Activated T-cell treated with anti-CD3 and anti-CD28 coated beads, Interleukin-2, amount 50 U/mL, for 24 hours (primary cell): ENCODE measurements around the gene TGFB1.

Experiments
- DNase-seq: peaks from one replicate; pipeline ENCODE4 v3.0.0-alpha.2; 2020
- H3K27ac Mint-ChIP-seq: 2 replicates; pipeline ENCODE4 v1.8.0; 2020; ENCODE audit warnings: mild to moderate bottlenecking, mixed read lengths
- H3K27me3 Mint-ChIP-seq: 2 replicates; pipeline ENCODE4 v1.8.0; 2020; ENCODE audit warnings: mixed read lengths
- H3K36me3 Mint-ChIP-seq: 2 replicates; pipeline ENCODE4 v1.8.0; 2020; ENCODE audit warnings: low read depth, mixed read lengths
- H3K4me1 Mint-ChIP-seq: 2 replicates; pipeline ENCODE4 v1.8.0; 2020; ENCODE audit warnings: low read depth, mixed read lengths
- H3K4me3 Mint-ChIP-seq: 2 replicates; pipeline ENCODE4 v1.8.0; 2020; ENCODE audit warnings: mild to moderate bottlenecking, moderate library complexity, mixed read lengths
- H3K9me3 Mint-ChIP-seq: 2 replicates; pipeline ENCODE4 v1.8.0; 2020; ENCODE audit warnings: mixed read lengths

TGFB1 gene

DNA sequence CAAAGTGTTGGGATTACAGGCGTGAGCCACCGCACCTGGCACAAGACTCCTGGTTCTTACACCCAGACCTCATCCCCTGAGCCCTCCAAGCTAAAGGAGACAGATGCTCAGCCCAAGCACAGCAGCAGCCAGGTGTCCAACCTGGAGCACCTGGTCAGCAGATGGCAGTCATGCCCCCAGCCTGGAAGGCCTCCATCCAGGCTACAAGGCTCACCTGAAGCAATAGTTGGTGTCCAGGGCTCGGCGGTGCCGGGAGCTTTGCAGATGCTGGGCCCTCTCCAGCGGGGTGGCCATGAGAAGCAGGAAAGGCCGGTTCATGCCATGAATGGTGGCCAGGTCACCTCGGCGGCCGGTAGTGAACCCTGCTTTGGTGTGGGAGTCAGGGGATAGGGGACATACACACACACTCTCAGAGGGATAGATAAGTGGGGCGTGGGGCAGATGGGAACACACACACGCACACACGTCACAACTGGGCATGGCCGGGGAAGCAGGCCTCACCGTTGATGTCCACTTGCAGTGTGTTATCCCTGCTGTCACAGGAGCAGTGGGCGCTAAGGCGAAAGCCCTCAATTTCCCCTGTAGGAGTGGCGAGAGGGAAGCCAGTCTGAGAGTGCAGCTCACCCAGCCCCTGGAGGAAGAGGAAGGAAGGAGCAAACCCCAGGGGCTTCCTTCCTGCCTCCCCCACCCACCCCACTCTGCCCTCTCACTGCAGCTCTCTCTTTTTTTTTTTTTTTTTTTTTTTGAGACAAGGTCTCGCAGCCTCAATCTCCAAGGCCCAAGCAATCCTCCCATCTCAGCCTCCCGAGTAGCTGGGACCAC lies 11.8 kb downstream of the TGFB1 start:
- Mint-ChIP-seq H3K27ac (peak overlapping the region; percentile 73), H3K4me3 (no peak overlapping the region), H3K27me3 (no peaks in the 10 kb centered on the region), H3K9me3 (no peaks in the 10 kb centered on the region), H3K36me3 (peaks cover 94% of the 10 kb centered on the region), H3K4me1 (peaks cover 43% of the 10 kb centered on the region)
- peak; percentile 33 for DNase-seq

DNA sequence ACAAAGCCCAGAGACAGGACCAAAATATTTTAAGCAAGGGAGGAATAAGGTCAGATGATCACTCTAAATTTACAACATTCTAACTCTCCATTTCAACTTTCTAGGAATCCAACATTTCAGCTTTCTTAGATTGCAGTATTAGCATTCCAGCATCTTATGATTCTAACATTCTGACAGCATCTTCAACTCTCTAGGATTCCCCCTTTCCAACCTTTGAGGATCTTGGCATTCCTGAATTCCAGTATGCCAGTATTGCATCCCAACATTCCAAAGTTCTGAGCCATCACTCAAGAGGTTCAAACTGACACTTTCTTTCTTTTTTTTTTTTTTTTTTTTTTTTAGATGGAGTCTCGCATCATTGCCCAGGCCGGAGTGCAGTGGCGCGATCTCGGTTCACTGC lies 13.8 kb downstream of the TGFB1 start:
- H3K4me3 Mint-ChIP-seq: no peak overlapping the region
- H3K9me3 Mint-ChIP-seq: no peaks in the 10 kb centered on the region
- H3K27me3 Mint-ChIP-seq: no peaks in the 10 kb centered on the region
- peaks cover 45% of the 10 kb centered on the region for H3K4me1 Mint-ChIP-seq
- DNase-seq: no peak
- peaks cover 94% of the 10 kb centered on the region for H3K36me3 Mint-ChIP-seq
- no peak overlapping the region for H3K27ac Mint-ChIP-seq

DNA sequence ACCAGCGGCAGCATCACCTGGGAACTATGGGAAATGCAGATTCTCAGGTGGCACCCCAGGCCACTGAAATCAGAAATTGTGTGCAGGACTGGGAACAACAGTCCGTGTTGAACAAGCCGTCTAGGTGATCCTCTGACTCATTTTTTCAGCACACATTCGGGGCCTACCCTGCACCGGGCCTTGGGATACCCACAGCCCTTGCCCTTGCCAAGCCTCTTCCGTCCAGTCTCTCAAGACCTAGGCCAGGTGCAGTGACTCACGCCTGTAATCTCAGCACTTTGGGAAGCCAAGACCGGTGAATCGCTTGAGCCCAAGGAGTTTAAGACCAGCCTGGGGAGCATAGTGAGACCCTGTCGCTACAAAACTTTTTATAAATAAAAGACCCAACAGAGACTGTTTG lies 18.3 kb downstream of the TGFB1 start:
- DNase-seq: no peak
- H3K4me3 Mint-ChIP-seq: no peak overlapping the region
- H3K36me3 Mint-ChIP-seq: peaks cover 89% of the 10 kb centered on the region
- no peaks in the 10 kb centered on the region for H3K9me3 Mint-ChIP-seq
- no peaks in the 10 kb centered on the region for H3K27me3 Mint-ChIP-seq
- peaks cover 40% of the 10 kb centered on the region for H3K4me1 Mint-ChIP-seq
- H3K27ac Mint-ChIP-seq: peak overlapping the region; percentile 71

DNA sequence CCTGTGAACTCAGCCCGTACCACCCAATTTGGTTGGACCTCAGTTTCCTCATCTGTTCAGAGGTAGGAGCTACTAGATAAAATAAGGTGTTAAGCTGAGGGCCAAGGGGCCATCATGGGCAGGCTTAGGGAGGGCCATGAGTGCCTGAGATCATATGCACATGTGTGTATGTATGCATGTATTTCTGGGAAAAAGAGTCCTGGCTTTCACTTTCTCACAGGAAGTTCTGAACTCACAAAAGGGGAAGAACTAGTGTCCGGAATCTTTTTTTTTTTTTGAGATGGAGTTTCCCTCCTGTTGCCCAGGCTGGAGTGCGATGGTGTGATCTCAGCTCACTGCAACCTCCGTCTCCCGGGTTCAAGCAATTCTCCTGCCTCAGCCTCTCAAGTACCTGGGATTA lies 18.9 kb downstream of the TGFB1 start:
- Mint-ChIP-seq H3K36me3 (peaks cover 86% of the 10 kb centered on the region), H3K27ac (peak overlapping the region; percentile 80), H3K4me3 (no peak overlapping the region), H3K27me3 (no peaks in the 10 kb centered on the region), H3K9me3 (no peaks in the 10 kb centered on the region), H3K4me1 (peaks cover 43% of the 10 kb centered on the region)
- DNase-seq: no peak

DNA sequence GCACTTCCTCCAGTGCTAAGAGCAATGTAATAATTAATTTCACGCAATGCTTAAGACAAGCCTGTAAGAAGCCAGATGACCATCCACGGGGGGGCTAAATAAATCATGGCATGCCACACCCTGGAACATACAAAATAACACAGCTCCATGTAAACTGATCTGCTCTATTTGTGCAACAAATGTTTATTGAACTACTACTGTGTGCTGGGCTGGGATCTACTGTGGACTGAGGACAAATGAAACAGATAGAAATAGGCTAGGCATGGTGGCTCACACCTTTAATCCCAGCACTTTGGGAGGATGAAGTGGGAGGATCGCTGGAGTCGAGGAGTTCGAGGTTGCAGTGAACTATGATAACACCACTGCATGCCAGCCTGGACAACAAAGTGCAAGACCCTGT lies 21.3 kb downstream of the TGFB1 start:
- Mint-ChIP-seq H3K9me3 (no peaks in the 10 kb centered on the region), H3K27me3 (no peaks in the 10 kb centered on the region), H3K4me1 (peaks cover 55% of the 10 kb centered on the region), H3K27ac (peak overlapping the region; percentile 39), H3K4me3 (no peak overlapping the region), H3K36me3 (peaks cover 80% of the 10 kb centered on the region)
- no peak for DNase-seq

DNA sequence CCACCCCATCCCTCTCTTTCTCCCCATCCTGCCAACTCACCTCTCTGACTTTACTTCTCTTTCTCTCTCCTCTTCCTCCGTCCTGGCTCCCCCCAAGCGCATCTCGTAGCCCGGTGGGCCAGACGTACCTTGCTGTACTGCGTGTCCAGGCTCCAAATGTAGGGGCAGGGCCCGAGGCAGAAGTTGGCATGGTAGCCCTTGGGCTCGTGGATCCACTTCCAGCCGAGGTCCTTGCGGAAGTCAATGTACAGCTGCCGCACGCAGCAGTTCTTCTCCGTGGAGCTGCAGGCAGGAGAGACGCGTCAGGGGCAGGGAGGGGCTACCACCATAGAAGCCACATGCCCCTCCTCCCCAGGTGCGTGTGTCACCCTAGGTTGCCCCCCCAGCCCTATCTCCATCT lies 21.7 kb downstream of the TGFB1 start:
- H3K27me3 Mint-ChIP-seq: no peaks in the 10 kb centered on the region
- H3K27ac Mint-ChIP-seq: peak overlapping the region; percentile 39
- no peak overlapping the region for H3K4me3 Mint-ChIP-seq
- H3K9me3 Mint-ChIP-seq: no peaks in the 10 kb centered on the region
- peaks cover 57% of the 10 kb centered on the region for H3K4me1 Mint-ChIP-seq
- H3K36me3 Mint-ChIP-seq: peaks cover 78% of the 10 kb centered on the region
- DNase-seq: no peak

DNA sequence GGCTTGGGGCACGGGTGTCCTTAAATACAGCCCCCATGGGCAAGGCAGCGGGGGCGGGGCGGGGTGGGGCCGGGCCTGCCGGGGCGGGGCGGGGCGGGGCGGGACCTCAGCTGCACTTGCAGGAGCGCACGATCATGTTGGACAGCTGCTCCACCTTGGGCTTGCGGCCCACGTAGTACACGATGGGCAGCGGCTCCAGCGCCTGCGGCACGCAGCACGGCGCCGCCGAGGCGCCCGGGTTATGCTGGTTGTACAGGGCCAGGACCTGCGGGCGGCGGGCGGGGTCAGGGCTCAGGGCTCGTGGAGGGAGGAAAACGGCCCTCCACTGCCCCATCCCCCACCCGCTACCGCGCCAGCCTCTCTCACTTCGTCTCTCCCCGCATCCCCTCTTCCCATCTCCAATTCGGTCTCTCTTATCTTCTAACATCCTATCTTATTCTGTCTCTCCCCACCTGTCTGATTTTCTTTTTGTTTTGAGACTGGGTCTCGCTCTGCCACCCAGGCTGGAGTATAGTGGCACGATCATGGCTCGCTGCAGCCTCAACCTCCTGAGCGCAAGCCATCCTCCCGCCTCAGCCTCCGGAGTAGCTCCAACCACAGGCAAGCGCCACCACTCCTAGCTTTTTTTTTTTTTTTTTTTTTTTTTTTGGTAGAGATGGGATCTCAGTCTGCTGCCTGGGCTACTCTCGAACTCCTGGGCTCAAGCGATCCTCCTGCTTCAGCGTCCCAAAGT lies 22.6 kb downstream of the TGFB1 start:
- H3K9me3 Mint-ChIP-seq: no peaks in the 10 kb centered on the region
- H3K27ac Mint-ChIP-seq: peak overlapping the region; percentile 39
- H3K36me3 Mint-ChIP-seq: peaks cover 80% of the 10 kb centered on the region
- no peaks in the 10 kb centered on the region for H3K27me3 Mint-ChIP-seq
- DNase-seq: no peak
- peaks cover 64% of the 10 kb centered on the region for H3K4me1 Mint-ChIP-seq
- no peak overlapping the region for H3K4me3 Mint-ChIP-seq

DNA sequence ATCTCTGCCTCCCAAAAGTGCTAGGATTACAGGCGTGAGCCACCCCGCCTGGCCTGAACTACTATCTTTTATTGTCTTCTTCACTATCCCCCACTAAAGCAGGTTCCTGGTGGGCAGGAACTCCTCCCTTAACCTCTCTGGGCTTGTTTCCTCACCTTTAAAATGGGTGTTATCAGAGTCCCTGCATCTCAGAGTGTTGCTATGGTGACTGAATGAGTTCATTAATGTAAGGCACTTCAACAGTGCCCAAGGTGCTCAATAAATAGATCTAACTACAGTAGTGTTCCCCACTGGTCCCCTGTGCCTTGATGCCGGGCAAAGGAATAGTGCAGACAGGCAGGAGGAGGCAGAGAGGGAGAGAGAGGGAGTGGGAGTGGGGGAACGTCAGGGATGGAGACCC lies 23.2 kb downstream of the TGFB1 start:
- Mint-ChIP-seq H3K9me3 (no peaks in the 10 kb centered on the region), H3K4me3 (no peak overlapping the region), H3K4me1 (peaks cover 65% of the 10 kb centered on the region), H3K27ac (peak overlapping the region; percentile 31), H3K36me3 (peaks cover 76% of the 10 kb centered on the region), H3K27me3 (no peaks in the 10 kb centered on the region)
- DNase-seq: no peak

DNA sequence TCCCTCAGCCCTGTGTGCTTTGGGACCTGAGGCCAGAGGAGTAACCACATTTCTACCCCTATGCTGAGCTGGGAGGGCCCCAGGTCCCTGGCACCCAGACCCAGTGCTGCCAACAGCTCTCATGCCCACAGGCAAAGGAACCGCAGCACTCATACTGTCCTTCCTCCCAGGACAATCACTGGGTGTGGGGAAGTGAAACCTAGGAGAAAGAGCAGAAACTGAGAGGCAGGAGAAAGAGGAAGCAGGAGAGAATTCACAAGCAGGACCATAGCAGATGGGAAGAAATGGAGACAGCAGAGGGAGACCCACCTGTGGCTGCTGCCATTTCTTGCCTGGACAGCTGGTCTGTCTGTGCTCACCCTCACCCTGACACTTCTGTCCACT lies 24.9 kb downstream of the TGFB1 start:
- H3K36me3 Mint-ChIP-seq: peaks cover 73% of the 10 kb centered on the region
- no peaks in the 10 kb centered on the region for H3K9me3 Mint-ChIP-seq
- H3K27me3 Mint-ChIP-seq: no peaks in the 10 kb centered on the region
- H3K4me3 Mint-ChIP-seq: peak overlapping the region; percentile 77
- H3K4me1 Mint-ChIP-seq: peaks cover 72% of the 10 kb centered on the region
- H3K27ac Mint-ChIP-seq: peak overlapping the region; percentile 99
- no peak for DNase-seq

DNA sequence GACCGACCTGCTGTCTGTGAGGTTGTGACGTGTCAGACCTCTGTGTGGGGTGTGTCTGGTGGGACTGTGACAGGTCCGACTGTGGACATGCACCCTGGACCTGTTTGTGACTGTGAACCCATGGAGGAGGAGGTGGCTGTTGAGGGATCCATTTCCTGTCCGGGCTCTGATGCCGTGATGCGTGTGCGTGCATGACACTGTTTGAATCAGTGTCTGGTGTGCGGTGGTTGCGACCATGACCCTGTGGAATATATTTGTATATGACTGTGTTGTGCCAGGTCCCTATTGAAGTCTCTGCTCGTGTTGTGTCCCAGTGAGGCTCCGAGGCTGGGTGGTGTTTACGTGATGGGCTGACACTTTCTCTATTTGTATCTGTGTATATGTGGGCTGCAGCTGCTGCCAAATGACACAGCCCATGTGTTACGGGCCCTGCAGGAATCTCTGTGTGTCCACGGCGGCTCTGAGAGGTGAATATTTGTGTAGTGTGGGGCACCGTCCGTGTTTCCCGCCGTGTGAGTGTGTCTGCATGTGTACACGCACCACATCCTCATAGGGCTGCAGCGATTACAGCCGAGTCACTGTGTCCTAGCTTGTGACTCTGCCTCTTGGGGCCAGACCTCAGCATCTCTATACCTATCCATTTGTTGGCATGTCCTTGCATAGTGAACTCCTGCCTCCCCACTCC lies 25.4 kb downstream of the TGFB1 start:
- no peak for DNase-seq
- peaks cover 70% of the 10 kb centered on the region for H3K36me3 Mint-ChIP-seq
- H3K4me3 Mint-ChIP-seq: peak overlapping the region; percentile 77
- H3K27ac Mint-ChIP-seq: peak overlapping the region; percentile 99
- no peaks in the 10 kb centered on the region for H3K27me3 Mint-ChIP-seq
- peaks cover 71% of the 10 kb centered on the region for H3K4me1 Mint-ChIP-seq
- no peaks in the 10 kb centered on the region for H3K9me3 Mint-ChIP-seq

DNA sequence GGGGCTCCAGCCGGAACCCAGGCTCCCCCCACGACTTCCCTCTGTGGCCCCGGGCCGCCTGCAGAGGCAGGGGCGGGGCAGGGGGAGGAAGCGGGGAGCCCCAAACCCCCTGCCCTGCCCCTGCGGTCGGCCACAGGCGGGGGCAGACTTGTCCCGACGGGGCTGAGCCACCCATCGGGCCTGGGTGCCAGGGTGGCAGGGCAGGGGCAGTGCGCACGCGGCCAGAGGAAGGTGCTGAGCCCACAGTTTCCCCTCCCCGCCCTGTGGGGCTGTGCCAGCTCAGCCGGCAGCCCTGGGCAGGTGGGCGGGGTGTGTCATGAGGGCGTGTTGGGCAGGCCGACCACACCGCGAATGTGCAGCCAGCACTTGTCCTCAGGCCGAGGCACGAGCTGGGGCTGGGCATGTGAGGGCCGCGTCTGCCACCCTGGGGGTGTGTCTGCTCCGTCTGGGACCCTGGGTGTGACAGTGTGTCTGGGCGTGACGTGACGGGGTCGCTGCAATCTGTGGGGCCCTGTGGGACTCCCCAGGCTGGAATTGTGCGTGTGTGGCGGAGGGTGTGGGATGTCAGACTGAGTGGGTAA lies 26.1 kb downstream of the TGFB1 start:
- Mint-ChIP-seq H3K27me3 (no peaks in the 10 kb centered on the region), H3K4me1 (peaks cover 75% of the 10 kb centered on the region), H3K27ac (peak overlapping the region; percentile 99), H3K9me3 (no peaks in the 10 kb centered on the region), H3K36me3 (peaks cover 72% of the 10 kb centered on the region), H3K4me3 (peak overlapping the region; percentile 77)
- peak; percentile 89 for DNase-seq

DNA sequence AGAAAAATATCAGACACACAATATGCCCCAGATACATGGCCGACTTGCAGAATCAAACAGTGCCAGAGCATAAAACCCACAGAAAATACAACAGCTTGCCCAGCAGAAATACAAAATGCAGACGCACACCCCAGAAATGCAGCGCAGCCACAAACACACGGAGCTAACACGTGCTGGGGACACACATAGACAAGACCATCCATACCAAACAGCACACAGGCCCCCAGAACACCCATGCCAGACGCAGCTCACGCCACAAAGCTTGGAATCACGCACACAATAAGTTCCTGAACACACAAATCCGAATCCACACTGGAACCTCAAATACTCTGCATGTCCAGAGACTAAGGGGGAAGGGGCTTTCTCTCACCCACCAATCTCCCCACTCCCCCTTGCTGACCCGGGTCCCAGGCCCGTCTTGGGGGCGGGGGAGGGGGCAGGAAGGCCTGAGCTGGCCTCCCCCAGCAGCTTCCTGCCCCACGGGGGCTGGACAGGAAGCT lies 26.6 kb downstream of the TGFB1 start:
- Mint-ChIP-seq H3K4me1 (peaks cover 75% of the 10 kb centered on the region), H3K4me3 (peak overlapping the region; percentile 76), H3K27me3 (no peaks in the 10 kb centered on the region), H3K9me3 (no peaks in the 10 kb centered on the region), H3K36me3 (peaks cover 72% of the 10 kb centered on the region), H3K27ac (peak overlapping the region; percentile 98)
- no peak for DNase-seq

DNA sequence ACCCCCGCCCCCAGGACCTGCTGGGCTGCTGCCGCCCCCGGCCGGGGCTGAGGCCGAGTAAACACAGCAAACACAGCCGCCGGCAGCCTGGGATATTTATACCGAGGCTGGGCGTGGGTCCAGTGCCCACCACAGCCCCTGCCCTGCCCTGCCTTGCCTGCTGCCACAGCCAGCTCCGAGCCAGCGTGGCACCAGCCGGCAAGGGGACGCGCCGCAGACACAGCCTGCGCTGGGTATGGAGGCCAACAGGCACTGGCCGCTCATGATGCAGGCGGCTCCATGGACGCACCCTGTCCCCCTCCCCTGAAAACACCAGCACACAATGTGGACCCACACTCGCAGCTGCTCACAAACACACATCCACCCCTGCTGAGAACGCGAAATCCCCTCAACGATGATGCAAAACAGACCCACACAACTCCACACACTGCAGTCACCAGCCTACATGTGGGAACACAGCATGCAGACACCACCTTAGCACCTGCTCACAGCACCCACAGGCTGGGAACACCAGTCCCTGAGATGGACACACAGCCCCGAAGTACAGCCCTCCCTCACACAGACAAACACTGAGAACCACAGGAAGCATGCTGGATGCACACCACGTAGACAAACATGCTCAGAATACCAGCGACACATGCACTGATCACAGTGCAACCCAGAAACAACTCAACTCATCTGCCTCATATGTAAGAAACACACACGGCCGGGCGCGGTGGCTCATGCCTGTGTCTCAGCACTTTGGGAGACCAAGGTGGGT lies 27.6 kb downstream of the TGFB1 start:
- no peaks in the 10 kb centered on the region for H3K27me3 Mint-ChIP-seq
- H3K36me3 Mint-ChIP-seq: peaks cover 72% of the 10 kb centered on the region
- peaks cover 73% of the 10 kb centered on the region for H3K4me1 Mint-ChIP-seq
- H3K9me3 Mint-ChIP-seq: no peaks in the 10 kb centered on the region
- no peak for DNase-seq
- peak overlapping the region; percentile 76 for H3K4me3 Mint-ChIP-seq
- H3K27ac Mint-ChIP-seq: peak overlapping the region; percentile 98

DNA sequence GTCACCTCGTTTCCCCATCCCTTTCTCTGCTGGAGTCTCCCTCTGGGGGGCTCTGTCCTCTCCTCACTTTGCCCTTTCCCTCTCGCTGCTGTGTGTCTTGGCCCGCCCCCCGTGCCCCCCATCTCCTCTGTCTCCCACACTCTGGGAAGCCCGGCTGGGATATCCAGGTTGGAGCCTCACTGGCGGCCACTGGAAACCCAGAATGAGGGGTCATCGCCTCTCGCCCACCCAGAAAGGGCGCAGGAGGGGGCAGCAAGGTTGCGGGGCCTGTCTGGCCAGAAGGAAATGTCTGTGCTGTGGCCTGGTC lies 28.1 kb downstream of the TGFB1 start:
- peaks cover 75% of the 10 kb centered on the region for H3K36me3 Mint-ChIP-seq
- peaks cover 74% of the 10 kb centered on the region for H3K4me1 Mint-ChIP-seq
- no peak for DNase-seq
- peak overlapping the region; percentile 89 for H3K27ac Mint-ChIP-seq
- H3K4me3 Mint-ChIP-seq: no peak overlapping the region
- no peaks in the 10 kb centered on the region for H3K27me3 Mint-ChIP-seq
- no peaks in the 10 kb centered on the region for H3K9me3 Mint-ChIP-seq
